Lower leg skin (tissue), 4 donors: ENCODE data around the gene BLM. TPM values are rescaled to one million over a fixed set of nuclear protein-coding genes. Genes with fewer than 3 reads are reported as not detected.
"Not testable (repeated sequence)": the region's sequence is repeated elsewhere in the genome, so short reads cannot be mapped to it uniquely, and the experiment has no call there.

Experiments used
- DNase-seq, 2 donors: peaks; one replicate each; pipeline ENCODE4 v3.0.0-alpha.2; 2019; ENCODE audit warnings: low spot score in 2 of 2
- H3K4me3 ChIP-seq: fragments of 200-600 bp; sonication (generic); 2 replicates; pipeline ENCODE4 v1.5.1; 2017; ENCODE audit warnings: mild to moderate bottlenecking, low read depth; ENCODE audit not compliant: poor library complexity, severe bottlenecking
- POLR2A ChIP-seq, 2 donors: fragments of 450-650 bp; IDR thresholded peaks; one replicate each; pipeline ENCODE4 v1.6.1; 2016 to 2017; ENCODE audit warnings: antibody characterized with exemption in 2 of 2, mild to moderate bottlenecking in 1 of 2, moderate library complexity in 1 of 2
- WGBS, 2 donors: methylation state at CpG; one replicate each; pipeline ENCODE4 v1.1.5; 2018; 5-methylcytosine and 5-hydroxymethylcytosine counted together
- intact Hi-C: fragments of 100-400 bp; cut with DNase I; formaldehyde crosslinking; loops from one replicate; pipeline ENCODE4 v1.15.0; 2023; ENCODE audit warnings: low total_unique reads
- total RNA-seq, 4 donors: library from RNA; depleted of rRNA; stranded (reverse); fragments of >200 nt; gene quantifications; one replicate each; pipeline ENCODE4 v1.1.0, GENCODE V29; 2016
- TF ChIP-seq, protein P1 (sequence below), 3 donors: fragments of 450-650 bp; IDR thresholded peaks; one replicate each; pipeline ENCODE4 v1.5.1; 2016; ENCODE audit warnings: antibody characterized with exemption in 3 of 3, mild to moderate bottlenecking in 3 of 3, moderate library complexity in 2 of 3

Gene BLM
- total RNA-seq, 4 donors from 2014 or later = 0.30 to 2.0 (median 0.45) TPM

DNA sequence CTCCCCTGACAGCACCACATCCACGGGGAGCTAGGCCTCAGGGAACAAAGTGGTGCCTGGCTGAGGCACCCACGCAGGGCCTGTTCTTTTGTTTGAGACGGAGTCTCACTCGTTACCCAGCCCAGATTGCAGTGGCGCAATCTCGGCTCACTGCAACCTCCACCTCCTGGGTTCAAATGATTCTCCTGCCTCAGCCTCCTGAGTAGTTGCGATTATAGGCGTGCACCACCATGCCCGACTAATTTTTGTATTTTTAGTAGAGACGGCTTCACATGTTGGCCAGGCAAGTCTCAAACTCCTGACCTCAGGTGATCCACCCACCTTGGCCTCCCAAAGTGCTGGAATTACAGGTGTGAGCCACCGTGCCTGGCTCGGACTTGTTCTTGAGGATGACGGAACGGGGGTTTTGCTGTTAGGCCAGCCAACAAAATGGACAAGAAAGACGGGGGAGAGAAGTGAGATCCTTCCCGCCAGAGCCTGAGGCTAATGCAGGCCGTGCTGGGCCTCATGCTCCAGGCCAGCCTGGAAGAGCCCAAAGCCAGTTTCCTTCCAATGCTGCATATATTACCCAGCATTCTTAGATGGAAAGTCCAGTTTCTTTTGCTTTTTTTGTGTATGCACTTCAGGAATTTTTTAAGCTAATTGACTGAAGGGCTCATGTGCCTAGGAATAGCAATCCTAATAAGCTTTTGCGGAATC, 123.2 kb downstream of the BLM start:
- no peak for TF ChIP-seq POLR2A (IDR thresholded peaks at IDR 0.05)
- TF ChIP-seq, protein P1, sequence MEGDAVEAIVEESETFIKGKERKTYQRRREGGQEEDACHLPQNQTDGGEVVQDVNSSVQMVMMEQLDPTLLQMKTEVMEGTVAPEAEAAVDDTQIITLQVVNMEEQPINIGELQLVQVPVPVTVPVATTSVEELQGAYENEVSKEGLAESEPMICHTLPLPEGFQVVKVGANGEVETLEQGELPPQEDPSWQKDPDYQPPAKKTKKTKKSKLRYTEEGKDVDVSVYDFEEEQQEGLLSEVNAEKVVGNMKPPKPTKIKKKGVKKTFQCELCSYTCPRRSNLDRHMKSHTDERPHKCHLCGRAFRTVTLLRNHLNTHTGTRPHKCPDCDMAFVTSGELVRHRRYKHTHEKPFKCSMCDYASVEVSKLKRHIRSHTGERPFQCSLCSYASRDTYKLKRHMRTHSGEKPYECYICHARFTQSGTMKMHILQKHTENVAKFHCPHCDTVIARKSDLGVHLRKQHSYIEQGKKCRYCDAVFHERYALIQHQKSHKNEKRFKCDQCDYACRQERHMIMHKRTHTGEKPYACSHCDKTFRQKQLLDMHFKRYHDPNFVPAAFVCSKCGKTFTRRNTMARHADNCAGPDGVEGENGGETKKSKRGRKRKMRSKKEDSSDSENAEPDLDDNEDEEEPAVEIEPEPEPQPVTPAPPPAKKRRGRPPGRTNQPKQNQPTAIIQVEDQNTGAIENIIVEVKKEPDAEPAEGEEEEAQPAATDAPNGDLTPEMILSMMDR (IDR thresholded peaks at IDR 0.05) = no peak
- WGBS, 2 donors = 86 to 92% methylated on average over 18 of the region's 18 CpGs
- intact Hi-C loops = no loop called here
- no peak overlapping the region for H3K4me3 ChIP-seq
- DNase-seq = no peak

DNA sequence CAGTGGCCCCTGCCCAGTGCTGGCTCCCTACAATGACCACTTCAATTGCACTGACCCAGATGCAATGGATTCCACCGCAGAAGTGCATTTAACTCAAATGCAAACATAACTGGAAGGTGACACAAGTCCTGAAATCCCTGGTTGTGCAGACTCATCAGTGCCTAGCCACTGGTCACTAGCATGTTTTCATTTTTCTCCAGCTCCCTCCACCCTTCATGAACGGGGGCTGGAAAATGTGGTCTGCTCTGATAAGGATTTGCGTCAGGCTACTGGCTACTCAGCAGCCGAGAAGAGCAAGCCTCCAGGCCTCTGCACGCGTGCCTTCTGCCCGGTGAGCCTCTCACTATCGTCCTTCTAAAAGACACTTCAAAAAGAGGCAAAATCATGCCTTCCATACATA, 123.8 kb downstream of the BLM start:
- intact Hi-C loops = no loop called here
- DNase-seq = no peak
- WGBS, 2 donors = 87 to 89% methylated on average over 8 of the region's 8 CpGs
- no peak overlapping the region for H3K4me3 ChIP-seq
- TF ChIP-seq, protein P1 (IDR thresholded peaks at IDR 0.05) = no peak
- TF ChIP-seq POLR2A (IDR thresholded peaks at IDR 0.05) = no peak

DNA sequence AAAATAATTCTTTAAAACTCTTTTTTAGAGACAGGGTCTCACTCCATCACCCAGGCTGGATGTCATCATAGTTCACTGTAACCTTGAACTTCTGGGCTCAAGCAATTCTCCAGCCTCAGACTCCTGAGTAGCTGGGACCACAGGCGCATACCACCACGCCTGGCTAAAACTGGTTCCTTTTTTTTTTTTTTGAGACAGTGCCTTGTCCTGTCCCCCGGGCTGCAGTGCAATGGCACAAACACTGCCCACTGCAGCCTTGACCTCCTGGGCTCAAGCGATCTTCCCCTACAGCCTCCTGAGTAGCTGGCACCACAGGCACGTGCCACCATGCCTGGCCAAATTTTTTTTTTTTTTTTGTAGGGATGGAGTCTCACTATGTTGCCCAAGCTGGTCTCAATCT, 127.5 kb downstream of the BLM start:
- intact Hi-C loops = no loop called here
- 72 to 82% methylated on average over 5 of the region's 5 CpGs for WGBS, 2 donors
- TF ChIP-seq POLR2A (IDR thresholded peaks at IDR 0.05) = no peak
- TF ChIP-seq, protein P1 (IDR thresholded peaks at IDR 0.05) = no peak
- no peak for DNase-seq
- no peak overlapping the region for H3K4me3 ChIP-seq

DNA sequence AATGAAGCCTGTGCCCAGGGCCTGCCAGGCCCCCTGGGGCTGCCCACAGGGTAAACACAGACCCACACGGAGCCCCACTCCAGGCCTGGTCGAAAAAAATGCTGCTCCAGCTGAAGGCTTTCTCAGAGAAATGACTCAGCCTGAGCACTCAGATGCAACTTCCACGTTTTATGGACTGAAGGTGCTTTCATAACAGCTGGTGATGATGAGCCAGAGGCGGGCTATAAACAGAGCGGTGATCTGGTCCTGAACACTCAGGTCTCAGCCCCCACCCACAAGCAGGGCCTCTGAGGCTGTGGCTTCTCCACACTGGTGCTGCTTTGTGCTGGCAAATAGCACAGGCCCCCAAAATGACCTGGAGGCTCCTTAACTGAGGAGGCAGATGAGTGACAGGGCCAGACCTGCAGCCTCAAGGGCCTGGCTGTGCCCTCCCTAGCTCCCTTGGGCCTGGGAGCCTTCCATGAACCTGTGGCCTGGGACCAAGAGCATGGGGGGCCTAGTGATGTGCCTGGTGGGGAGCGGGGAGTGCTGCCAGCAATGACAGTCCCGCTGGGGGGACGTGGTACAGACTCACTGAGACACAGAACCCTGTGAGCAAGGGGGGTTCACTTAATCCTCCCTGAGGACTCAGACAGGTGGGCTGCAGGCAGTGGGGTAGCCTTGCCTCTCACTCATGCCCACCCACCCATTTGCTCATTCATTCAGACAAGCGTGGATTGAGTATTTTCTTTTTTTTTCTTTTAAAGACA, 128.2 kb downstream of the BLM start:
- no peak for DNase-seq
- WGBS, 2 donors = 62 to 64% methylated on average over 9 of the region's 9 CpGs
- no peak for TF ChIP-seq POLR2A (IDR thresholded peaks at IDR 0.05)
- TF ChIP-seq, protein P1 (IDR thresholded peaks at IDR 0.05) = no peak
- H3K4me3 ChIP-seq = no peak overlapping the region
- intact Hi-C loops = no loop called here

DNA sequence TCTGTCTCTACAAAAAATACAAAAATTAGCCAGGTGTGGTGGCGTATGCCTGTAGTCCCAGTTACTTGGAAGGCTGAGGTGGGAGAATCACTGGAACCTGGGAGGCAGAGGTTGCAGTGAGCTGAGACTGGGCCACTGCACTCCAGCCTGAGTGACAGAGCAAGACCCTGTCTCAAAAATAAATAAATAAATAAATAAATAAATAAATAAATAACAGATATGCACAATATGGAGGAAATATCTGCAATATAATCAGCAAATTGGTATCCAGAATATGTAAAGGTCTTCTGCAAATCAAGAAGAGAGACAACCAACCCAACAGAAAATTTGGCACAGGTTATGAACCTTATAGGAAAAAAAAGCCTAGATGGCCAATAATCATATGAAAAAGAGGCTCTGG, 132.3 kb downstream of the BLM start:
- 90 to 100% methylated on average over 1 of the region's 1 CpG for WGBS, 2 donors
- H3K4me3 ChIP-seq, DNase-seq, intact Hi-C loops: not testable (repeated sequence)

DNA sequence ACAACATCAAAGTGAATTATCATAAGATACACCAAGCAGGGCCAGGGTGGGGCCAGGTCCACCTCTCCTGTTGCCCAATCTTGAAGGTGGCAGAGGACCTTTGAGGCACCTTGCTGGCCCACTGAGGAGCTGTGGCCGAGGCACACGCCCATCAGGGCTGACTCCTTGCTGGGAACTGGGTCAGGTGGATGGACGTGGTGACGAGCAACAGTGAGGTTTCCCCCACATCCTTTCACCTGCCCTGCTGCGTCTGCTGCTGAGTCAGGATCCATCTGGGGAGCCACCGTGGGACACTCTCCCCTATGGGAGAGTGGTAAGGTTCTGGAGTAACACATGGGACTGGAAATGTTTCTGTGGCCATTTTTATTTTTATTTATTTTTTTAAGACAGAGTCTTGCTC, 134.0 kb downstream of the BLM start:
- no peak for DNase-seq
- no peak overlapping the region for H3K4me3 ChIP-seq
- no peak for TF ChIP-seq POLR2A (IDR thresholded peaks at IDR 0.05)
- TF ChIP-seq, protein P1 (IDR thresholded peaks at IDR 0.05) = no peak
- intact Hi-C loops = no loop called here
- WGBS, 2 donors = 82 to 87% methylated on average over 6 of the region's 6 CpGs
